CD4-positive, alpha-beta T cell treated with Interleukin-15 for 4 hours (primary cell): ENCODE data around the gene PBX3.

ENCODE experiments used
- DNase-seq: peaks from one replicate; pipeline ENCODE4 v3.0.0-alpha.2; 2020; ENCODE audit warnings: low spot score

The PBX3 gene

DNA sequence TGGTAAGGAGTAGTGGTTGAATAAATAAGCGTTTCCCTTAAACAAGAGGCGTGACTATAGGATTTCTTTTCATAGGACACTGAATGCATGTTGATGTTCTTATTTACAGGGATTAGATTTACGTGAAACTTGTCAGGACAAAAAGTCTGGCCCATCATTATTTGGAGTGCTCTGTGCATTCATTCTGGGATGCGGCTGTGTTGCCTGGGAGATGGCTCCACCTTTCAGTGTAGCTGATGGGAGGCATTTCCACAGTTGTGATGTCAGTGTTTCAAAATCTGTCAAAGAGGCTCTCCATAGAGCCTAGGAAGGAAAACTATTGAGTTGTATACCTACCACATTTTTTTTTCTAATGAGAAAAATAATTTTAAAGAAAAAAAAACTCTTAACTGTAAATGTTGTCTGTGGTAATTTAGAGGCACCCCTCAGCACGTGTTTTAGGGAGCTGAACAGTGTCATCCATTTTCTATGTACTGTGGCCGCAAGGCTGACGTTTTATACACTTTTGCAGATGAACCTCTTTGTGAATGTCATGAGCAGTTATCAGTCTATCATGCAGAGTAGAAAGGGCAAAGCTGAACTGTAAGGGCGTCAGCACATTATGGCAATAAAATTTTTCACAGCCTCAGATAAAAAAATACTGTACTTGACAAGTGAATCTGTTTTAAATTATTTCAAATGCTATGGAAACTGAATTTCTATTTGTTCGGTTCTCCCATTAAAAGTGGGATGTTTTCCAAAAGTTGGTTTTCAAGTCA lies 202.7 kb downstream of the PBX3 start:
- no peak for DNase-seq

DNA sequence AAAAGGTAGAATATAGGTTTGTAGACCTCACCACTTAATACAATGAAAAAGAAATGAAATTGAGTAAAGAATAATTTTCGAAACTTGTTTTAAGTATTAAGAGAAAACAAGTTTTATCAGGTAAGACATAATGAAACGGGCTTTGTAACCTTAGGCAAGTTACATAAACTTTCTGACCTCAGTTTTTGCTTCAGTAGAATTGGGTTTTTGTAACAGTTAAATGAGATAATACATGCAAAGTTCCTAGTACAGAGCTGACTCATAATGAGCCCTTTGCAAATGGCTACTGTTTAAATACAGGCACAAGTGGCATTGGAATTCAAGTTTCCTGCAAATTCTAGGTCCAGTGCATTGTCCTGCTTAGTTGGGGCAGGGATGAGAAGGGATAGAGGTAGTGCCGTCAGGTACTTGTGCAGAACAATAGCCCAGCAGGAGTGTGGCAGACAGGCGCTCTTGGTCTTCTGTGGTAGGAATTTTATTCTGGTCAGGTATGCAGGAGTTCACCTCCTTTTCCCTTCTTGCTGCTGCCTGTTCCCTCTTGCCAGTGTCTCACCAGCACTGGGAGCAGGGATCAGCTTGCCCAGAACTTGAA lies 203.8 kb downstream of the PBX3 start:
- DNase-seq: no peak

DNA sequence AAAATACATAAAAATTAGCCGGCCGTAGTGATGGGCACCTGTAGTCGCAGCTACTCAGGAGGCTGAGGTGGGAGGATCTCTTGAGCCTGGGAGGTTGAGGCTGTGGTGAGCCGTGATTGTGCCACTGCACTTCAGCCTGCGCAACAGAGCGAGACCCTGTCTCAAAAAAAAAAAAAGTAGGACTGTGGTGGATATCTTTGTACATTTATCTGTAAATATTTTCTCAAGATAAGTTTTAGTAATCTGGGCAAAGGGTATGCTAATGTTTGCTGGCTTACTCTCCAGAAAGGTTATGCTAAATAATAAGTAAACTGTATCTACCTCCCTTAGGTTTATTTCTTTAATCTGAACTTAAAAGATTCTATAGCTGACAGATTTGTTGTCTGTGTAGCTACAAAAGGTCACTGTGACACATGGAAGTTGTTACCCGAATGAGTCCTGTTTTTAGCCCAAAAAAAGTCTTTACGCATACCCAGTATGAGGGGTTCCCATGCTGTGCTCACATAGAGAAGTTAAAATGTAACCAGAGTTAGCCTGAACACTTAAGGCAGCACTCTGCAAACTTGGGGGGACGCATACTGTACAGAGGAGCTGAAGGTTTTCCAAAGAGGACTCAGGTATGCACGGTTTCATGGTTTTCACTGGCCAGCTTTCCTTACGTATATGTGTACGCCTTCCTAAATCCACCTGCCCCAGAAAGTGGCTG lies 206.3 kb downstream of the PBX3 start:
- DNase-seq: no peak

DNA sequence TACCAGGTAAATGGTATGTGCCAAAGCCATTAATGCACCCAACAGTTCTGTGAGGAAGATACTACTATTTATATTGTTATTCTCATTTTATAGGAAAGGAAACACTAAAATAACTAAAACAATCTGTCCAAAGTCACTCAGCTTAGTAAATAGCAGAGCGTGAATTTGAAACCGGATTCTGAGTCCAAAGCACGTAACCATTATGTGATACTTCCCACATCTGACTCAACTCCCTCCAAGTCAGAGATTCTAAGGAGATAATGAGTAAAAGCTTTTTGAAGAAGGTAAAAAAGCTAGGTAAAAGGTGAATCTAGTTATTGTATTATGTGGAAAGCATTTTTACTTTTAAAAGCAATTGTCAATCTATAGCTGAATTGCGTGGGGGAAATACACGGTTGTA lies 208.9 kb downstream of the PBX3 start:
- DNase-seq: no peak

DNA sequence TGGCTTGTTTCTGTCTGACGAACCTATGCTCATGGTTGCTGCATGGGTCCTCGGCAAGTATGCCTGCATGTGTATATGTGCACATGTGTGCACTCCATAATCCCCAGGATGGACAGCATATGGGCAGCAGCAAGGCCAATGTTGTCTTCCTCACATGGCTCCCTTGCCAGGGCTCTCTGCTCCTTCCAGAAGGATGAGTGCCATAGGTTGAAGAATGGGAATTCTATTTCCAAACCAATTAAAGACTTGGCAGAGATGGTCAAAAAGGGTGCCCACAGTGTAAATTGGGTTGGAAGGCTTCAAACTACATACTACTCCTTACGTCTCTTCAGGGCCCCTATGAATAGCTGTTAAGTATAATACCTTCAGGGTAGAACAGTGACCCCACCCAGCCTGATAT lies 212.1 kb downstream of the PBX3 start:
- no peak for DNase-seq

DNA sequence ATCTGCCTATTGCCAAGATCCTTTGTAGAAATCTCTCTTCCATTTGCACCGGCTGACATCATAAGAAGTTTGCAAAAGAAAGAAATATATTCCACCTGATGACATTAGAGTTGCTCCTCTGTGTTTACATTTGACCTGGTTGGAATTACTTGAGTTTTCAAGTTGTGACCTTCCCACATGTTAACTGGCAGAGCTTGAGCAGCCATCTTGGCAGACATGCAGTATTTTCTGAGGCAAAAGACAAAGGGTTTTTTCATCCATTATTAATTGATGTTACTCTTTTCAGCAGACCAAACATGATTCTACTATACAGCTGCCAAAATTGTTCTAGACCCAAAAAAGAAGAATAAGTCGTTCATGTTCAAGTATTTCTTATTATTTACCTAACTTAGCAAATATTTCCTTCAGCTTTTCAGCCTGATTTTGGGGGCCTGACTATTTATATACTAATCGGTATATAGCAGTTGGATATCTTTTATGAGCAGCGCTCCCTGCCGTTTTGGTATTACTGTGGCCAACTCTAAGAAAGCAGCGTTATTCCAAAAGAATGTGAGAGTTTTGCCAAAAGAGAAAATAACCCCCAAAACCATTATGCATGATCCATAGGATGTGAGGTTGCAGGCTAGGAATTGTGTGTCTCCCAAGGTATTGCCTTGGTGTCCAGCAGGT lies 212.9 kb downstream of the PBX3 start:
- no peak for DNase-seq

DNA sequence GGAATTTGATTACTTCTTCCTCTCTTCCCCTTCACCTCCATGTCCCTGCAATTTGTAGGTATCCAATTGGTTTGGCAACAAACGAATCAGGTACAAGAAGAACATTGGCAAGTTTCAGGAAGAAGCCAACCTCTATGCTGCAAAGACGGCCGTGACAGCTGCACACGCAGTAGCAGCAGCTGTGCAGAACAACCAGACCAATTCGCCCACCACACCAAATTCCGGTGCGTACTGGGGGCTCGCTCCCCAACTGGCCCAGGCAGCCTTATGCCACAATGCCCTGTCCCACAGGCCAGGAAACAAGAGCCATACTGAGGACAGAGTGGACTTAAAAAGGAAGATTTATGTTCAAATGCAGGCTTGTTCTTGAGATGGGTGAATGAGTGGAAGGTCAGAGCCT lies 213.5 kb downstream of the PBX3 start:
- no peak for DNase-seq

DNA sequence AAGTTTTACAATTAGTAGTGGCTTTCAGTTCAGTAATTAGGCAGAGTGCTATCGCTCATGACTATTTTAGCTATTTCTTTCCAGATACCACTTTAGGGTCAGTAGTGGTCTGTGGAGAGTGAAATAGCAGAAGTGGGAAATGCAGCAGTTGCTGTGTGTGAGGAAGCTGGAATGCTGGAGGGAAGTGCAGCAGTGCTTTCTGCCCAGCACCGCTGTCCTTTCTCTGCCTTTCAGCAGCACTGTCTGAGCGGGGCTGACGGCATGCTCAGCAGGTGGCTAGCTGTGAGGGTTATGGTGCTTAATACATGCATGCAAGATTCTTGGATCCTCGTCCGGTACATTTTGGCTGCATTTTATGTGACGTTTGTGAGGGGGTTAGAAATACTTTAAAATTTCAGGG lies 213.9 kb downstream of the PBX3 start:
- no peak for DNase-seq

DNA sequence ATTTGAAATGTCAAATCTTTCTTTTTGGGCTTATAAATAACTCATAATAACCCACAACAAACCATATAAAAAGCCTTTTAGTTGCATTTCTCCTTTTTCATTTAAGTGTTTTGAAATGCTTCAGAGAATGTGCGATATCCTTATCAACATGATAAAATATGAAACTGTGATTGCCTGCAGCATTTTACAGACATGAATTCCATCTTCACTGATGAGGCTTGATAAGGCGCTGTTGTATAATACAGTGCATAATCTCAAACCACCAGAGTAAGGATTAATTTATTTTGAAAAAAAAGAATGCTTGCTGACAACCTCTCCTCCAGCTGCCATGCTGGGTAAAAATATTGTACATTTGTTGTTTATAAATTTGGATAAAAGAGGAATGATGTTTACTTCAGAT lies 216.8 kb downstream of the PBX3 start:
- no peak for DNase-seq

DNA sequence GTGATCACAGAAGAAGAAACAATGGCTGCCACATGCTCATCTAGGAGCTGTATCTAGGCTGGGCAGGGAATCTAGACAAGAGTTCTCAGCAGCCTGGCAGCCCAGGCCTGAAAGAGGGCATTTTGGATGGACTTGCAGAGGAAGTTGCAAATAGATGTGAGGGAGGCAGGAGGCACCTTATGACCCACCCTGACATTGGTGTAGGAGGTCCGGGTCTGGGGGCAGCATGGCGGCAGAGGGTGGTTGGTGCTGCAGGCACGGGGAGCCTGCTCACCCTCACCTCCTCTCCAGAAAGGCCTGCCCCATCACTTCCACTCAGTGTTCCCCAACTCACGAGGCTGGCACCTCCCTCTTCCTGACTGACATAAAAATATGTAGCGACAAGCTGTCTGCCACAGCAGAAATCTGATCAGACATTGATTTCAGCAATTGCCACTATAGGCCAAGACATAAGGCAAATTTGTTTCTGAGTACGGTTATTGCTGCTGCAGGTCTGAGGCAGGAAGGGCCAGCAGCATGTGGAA lies 217.6 kb downstream of the PBX3 start:
- DNase-seq: no peak

DNA sequence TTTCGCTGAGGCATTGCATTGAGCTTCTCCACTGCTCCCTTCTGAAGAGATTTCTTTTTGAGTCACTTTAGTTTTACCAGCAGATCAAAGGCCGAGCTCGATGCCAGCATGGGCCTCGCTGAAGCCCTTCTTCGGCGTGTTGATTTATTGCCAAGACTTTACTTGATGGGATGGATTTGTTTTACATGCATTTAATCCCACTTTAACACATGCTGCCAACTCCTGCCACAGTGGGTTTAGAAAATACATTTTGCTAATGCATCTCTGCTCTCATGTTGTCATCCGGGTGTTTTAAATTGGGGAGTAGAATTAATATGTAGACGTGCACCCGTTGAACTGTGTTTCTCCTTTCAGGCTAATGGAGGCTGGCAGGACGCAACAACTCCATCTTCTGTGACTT lies 218.3 kb downstream of the PBX3 start:
- no peak for DNase-seq

DNA sequence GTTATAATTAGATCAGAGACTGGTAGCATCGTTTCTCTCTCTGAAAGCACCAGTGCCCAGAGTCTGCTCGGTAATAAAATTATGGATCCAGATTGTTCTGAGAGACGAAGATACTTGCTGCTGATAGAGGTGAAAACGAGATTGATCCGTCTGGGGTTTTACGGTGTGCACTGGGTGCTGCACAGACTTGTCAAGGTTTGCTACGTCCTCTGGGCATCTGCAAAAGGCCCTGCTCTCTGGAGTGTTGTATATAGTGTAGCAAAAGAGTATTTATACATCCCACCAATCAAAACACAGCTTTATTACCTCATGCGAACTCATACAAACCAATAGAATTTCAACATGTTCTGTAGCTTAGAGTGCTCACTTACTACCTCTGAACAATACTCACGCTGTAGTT lies 219.3 kb downstream of the PBX3 start:
- DNase-seq: no peak

DNA sequence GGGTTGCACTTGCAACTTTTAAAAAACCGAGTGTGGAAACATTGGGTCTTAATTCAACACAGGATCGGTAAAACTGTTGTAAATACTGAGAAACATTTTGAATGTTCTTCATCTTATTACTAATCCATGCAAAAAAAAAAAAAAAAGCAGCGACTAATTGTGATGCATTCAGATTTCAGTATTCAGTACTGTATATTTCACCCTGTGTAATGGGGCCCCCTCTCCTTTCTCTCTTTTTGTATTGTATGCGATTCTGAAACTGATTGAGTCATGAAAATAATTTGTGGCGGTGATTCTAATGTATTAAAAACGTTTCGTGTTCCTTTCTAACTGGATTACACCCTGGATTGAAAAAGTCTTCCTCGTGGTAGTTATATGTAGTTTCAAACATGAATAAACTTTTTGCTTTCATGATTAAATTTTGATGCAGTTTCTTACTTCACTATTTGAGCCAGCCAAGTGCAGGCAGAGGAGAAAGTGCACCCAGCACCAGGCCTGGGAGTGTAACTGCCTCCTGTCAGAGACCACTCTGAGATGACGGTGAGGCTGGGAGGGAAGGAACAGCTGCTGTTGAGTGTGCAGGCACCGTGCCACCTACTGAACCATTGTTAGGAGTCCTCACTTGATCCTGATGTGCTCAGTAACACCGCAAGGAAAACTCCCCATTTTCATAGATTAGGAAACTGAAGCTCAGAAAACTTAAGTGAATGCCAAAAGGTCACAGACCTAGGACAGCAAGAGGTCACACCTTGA lies 220.0 kb downstream of the PBX3 start:
- no peak for DNase-seq

DNA sequence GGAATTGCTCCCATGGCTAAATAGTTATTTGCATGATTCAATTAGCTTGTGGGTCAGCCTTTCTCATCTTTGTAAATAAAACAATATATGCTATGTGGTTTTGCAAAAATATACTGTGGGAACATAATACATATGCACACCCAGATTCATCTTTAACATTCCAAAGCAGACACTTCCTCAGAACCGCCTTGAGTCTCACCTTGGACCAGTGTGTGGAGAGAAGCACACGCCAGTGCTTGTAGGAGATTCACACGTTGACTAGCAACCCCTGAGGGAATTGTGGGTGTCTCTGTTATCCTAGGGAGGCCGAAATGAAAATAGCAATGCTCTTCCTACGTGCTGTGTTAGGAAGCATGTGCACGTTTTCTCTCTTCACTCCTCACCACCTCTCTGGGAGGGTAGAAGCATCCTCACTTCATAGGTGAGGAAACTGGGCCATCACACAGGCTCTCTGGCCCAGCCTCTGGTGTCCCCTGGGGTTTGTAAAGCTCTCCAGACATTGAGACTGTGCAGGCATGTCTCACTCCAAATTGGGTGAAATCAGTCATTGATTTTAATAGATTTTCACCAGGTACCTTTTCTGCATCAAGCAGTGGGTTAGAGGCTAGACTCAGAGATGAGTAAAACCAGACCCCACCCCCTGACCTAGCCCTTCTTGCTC lies 221.7 kb downstream of the PBX3 start:
- DNase-seq: no peak

DNA sequence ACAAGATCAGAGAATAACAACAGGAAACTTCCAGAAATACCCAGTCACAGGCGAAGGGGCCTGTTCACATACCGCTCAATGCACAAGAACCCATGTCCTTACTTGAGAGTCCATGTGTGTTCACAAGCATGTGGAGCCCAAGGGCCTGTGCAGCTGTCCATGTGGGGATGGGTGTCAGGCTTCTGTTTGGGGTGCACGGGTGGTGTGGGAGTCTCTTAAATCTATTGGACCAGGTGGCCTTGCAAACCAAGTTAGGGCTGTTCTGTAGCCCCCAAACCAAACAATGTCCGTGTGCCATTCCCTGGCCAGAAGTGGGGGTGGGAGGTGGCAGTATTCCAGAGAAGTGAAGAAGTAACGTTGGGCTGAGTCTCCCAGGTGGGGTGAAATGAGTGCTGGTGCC lies 222.3 kb downstream of the PBX3 start:
- no peak for DNase-seq

DNA sequence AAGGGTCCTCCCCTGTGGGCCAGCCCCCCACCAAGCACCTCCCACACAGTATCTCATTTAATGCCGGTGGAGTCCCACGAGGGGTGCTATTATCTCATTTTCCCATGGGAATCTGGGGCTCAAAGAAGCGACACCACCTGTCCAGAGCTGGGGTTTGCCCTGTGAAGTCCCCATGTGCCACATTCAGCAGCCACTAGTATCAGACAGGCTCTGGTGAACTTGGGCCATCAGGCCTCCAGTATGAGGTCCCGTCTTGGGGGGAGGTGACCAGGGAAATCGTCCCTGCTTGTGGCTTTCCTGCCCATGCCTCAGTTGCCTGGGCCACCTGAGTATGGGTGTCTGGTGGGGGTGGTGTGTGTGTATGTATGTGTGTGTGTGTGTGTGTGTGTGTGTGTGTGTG lies 222.7 kb downstream of the PBX3 start:
- DNase-seq: no peak

DNA sequence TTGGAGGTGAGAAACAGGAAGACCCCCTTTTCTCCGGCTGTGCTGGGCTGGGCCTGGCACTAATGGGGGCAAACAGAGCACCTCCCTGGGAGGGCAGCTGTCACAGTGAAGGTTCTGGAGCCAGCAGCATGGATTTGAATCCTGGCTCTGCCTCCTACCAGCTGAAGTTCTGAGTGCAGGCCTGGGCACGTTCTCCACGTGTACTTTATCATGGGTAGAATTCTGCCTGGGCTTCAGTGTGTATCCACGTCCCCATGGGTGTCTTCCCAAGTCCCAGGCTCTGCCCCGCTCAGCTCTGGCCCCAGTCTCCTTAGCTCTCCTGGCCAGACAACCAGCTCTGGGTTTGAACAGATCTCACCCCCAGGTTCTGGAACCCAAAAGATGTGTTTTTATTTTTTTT lies 223.2 kb downstream of the PBX3 start:
- no peak for DNase-seq

DNA sequence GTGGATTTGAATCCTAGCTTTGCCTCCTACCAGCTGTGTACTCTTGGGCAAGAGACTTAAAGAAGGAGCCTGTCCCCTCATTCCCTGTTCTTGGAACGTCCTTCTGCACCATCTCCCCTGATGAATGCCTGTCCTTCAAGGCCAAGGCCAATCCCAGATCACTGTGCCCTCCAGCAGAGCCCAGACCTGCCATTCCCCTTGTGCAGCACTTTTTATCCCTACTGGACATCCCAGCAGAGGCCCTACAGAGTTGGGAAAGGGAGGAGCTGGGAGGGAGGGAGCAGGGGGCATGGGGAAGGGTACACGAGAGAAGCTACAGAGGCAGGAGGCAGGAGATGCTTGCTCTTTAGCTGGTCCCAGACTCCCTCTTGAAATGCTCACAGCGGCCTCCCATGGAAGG lies 223.9 kb downstream of the PBX3 start:
- no peak for DNase-seq

DNA sequence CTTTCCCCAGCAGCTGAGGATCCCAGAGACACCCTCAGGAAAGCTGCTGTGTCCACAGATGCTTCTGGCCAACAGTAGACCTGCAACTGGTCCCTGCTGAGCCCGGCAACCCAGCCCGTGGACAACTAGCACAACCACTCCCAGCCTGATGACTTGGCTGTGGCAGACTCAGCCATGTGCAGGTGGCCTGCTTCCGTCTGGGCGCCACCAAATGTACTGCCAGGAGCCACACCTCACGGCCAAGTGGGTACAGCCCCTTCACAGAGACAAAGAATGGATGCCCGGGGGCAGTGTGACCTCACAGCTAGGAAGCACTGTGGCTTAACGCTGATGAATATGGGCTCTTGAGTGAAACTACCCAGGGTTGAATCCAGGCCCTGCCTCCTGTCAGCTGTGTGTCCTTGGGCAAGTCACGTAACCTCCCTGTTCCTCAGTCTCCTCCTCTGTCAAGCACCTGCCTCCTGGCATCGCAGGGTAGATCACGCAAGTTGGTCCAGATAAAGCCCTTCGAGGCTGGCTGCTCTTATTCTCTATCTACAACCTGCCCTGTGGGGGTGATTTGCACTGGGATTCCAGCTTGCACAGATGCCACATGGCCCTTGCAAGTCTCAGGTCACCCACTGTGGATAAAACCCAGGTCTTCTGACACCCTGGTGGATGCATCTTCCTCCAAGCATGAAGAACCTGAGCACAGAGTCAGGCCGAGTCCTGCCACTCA lies 225.0 kb downstream of the PBX3 start:
- no peak for DNase-seq

DNA sequence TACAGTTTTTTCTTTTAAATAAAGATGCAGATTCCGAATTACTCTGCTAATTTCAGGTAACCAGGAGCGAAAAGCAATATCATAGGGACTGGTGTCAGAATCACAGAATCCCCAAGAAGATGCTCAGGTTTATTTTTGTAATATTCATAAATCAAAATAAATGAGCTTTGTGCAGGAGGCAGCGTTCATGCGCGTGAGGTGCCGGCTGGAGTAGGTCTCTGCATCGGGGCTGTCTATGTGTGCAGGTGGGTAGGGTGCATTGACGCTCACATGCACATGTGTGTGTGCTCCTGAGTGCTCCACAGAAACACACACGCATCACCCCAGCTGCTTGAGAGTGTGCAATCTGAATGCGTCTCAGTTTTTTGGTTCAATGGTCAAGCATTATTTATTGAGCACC lies 226.4 kb downstream of the PBX3 start:
- no peak for DNase-seq

DNA sequence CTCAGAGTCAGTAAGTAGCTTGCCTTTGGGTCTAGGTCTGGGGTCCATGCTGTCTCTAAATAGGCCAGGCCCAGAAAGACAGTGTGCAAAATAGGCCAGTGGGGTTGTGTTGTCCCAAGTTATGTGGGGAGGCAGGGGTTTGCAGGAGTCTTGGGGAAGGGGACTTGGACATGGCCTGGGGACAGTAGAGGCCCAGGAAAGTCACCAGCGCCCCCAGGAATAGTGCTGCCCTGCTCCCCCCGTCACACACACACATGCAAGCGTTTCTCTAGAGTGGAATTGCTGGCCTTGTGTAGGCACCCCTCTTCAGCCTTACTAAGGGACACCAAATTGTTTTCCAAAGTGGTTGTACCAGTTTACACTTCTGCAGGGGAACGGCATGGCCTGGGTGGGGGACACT lies 227.5 kb downstream of the PBX3 start:
- DNase-seq: no peak
